H9 (cell line): Measurements from ENCODE around the gene GRID1. TPM values are rescaled to one million over a fixed set of nuclear protein-coding genes. Genes with fewer than 3 reads are reported as not detected.

Source experiments
- DNase-seq: peaks from one replicate; pipeline ENCODE4 v3.0.0-alpha.2; 2017
- H2AFZ ChIP-seq: one replicate; pipeline ENCODE4 v1.6.1; 2013; ENCODE audit warnings: mild to moderate bottlenecking, low read length, control low read depth, moderate library complexity
- H2AK5ac ChIP-seq: 2 replicates; pipeline ENCODE4 v1.6.1; 2013; ENCODE audit warnings: low read length, control low read depth, mixed read lengths; ENCODE audit not compliant: insufficient read length
- H2BK120ac ChIP-seq: one replicate; pipeline ENCODE4 v1.6.1; 2013; ENCODE audit warnings: low read depth, mild to moderate bottlenecking, low read length, control low read depth, inconsistent platforms; ENCODE audit not compliant: poor library complexity, severe bottlenecking
- H2BK12ac ChIP-seq: 2 replicates; pipeline ENCODE4 v1.6.1; 2013; ENCODE audit warnings: low read length, control low read depth, mixed read lengths, low read depth; ENCODE audit not compliant: insufficient read length
- H2BK15ac ChIP-seq: 2 replicates; pipeline ENCODE4 v1.6.1; 2013; ENCODE audit warnings: low read depth, low read length, control low read depth
- H2BK20ac ChIP-seq: one replicate; pipeline ENCODE4 v1.6.1; 2013; ENCODE audit warnings: low read depth, mild to moderate bottlenecking, low read length, control low read depth, inconsistent platforms; ENCODE audit not compliant: poor library complexity, severe bottlenecking
- H2BK5ac ChIP-seq: 2 replicates; pipeline ENCODE4 v1.6.1; 2013; ENCODE audit warnings: low read length, control low read depth, mixed read lengths; ENCODE audit not compliant: insufficient read length
- H3K14ac ChIP-seq: 2 replicates; pipeline ENCODE4 v1.6.1; 2013; ENCODE audit warnings: low read length, control low read depth; ENCODE audit not compliant: insufficient read depth
- H3K18ac ChIP-seq: 2 replicates; pipeline ENCODE4 v1.6.1; 2013; ENCODE audit warnings: low read depth, mild to moderate bottlenecking, mixed read lengths, low read length, control low read depth; ENCODE audit not compliant: insufficient read length
- H3K23ac ChIP-seq: 2 replicates; pipeline ENCODE4 v1.6.1; 2013; ENCODE audit warnings: low read length, control low read depth, mixed read lengths, low read depth; ENCODE audit not compliant: insufficient read length
- H3K23me2 ChIP-seq: 2 replicates; pipeline ENCODE4 v1.6.1; 2013; ENCODE audit warnings: low read depth, mild to moderate bottlenecking, mixed read lengths, low read length, control low read depth; ENCODE audit not compliant: insufficient read length, poor library complexity, severe bottlenecking
- H3K27ac ChIP-seq: 2 replicates; pipeline ENCODE4 v1.5.1; 2013; ENCODE audit warnings: low read length, control low read depth, mixed read lengths, low read depth; ENCODE audit not compliant: insufficient read length
- H3K27me3 ChIP-seq: 2 replicates; pipeline ENCODE4 v1.6.1; 2013; ENCODE audit warnings: low read length, control low read depth, inconsistent platforms; ENCODE audit not compliant: insufficient read depth
- H3K4ac ChIP-seq: 2 replicates; pipeline ENCODE4 v1.6.1; 2013; ENCODE audit warnings: low read depth, mild to moderate bottlenecking, control low read depth, inconsistent platforms, low read length, moderate library complexity
- H3K4me1 ChIP-seq: 2 replicates; pipeline ENCODE4 v1.6.1; 2013; ENCODE audit warnings: low read length, control low read depth, inconsistent platforms; ENCODE audit not compliant: insufficient read depth
- H3K4me2 ChIP-seq: 2 replicates; pipeline ENCODE4 v1.6.1; 2013; ENCODE audit warnings: low read length, control low read depth, mixed read lengths; ENCODE audit not compliant: insufficient read length, insufficient read depth
- H3K56ac ChIP-seq: 2 replicates; pipeline ENCODE4 v1.6.1; 2013; ENCODE audit warnings: low read depth, mild to moderate bottlenecking, mixed read lengths, low read length, control low read depth; ENCODE audit not compliant: insufficient read length
- H3K79me1 ChIP-seq: 2 replicates; pipeline ENCODE4 v1.6.1; 2013; ENCODE audit warnings: low read depth, mild to moderate bottlenecking, moderate library complexity, low read length, control low read depth, inconsistent platforms; ENCODE audit not compliant: insufficient read depth, poor library complexity, severe bottlenecking
- H3K79me2 ChIP-seq: 2 replicates; pipeline ENCODE4 v1.6.1; 2013; ENCODE audit warnings: low read length, control low read depth, inconsistent platforms; ENCODE audit not compliant: insufficient read depth
- H3K9ac ChIP-seq: 2 replicates; pipeline ENCODE4 v1.6.1; 2013; ENCODE audit warnings: low read length, control low read depth, mixed read lengths; ENCODE audit not compliant: insufficient read length; ENCODE audit errors: extremely low read depth
- H3K9me3 ChIP-seq: one replicate; pipeline ENCODE4 v1.6.1; 2013; ENCODE audit warnings: low read depth, low read length, inconsistent platforms; ENCODE audit not compliant: control insufficient read depth
- H3T11ph ChIP-seq: one replicate; pipeline ENCODE4 v1.6.1; 2013; ENCODE audit warnings: mild to moderate bottlenecking, low read length, control low read depth, inconsistent platforms
- H4K20me1 ChIP-seq: one replicate; pipeline ENCODE4 v1.6.1; 2013; ENCODE audit not compliant: control insufficient read depth, insufficient read length, insufficient read depth
- H4K5ac ChIP-seq: 2 replicates; pipeline ENCODE4 v1.6.1; 2013; ENCODE audit warnings: low read depth, mild to moderate bottlenecking, mixed read lengths, low read length, control low read depth; ENCODE audit not compliant: insufficient read length
- H4K8ac ChIP-seq: replicated peaks from 2 replicates; pipeline ENCODE4 v1.6.1; 2013; ENCODE audit warnings: low read length, control low read depth, mixed read lengths, low read depth; ENCODE audit not compliant: insufficient read length
- H4K91ac ChIP-seq: 2 replicates; pipeline ENCODE4 v1.6.1; 2013; ENCODE audit warnings: low read depth, mild to moderate bottlenecking, moderate library complexity, mixed read lengths, low read length, control low read depth; ENCODE audit not compliant: insufficient read length
- H3K27ac Mint-ChIP-seq, 3 experiments: 2 replicates in 2 of 3; 3 replicates in 1 of 3; pipeline ENCODE4 v1.8.0; 2020 to 2021; ENCODE audit warnings: mixed read lengths in 3 of 3, mild to moderate bottlenecking in 1 of 3, moderate library complexity in 1 of 3
- H3K27me3 Mint-ChIP-seq: 2 replicates; pipeline ENCODE4 v1.8.0; 2021; ENCODE audit warnings: low read depth, mild to moderate bottlenecking, moderate library complexity, mixed read lengths
- H3K36me3 Mint-ChIP-seq, 3 experiments: 2 replicates in 2 of 3; 3 replicates in 1 of 3; pipeline ENCODE4 v1.8.0; 2020 to 2021; ENCODE audit warnings: low read depth in 3 of 3, mixed read lengths in 3 of 3; ENCODE audit not compliant: insufficient read depth in 1 of 3
- H3K4me1 Mint-ChIP-seq, 2 experiments: 2 replicates each; pipeline ENCODE4 v1.8.0; 2020; ENCODE audit warnings: mixed read lengths in 2 of 2
- H3K4me3 Mint-ChIP-seq, 2 experiments: 2 replicates in 1 of 2; 3 replicates in 1 of 2; pipeline ENCODE4 v1.8.0; 2020 to 2021; ENCODE audit warnings: mild to moderate bottlenecking in 2 of 2, mixed read lengths in 2 of 2, moderate library complexity in 1 of 2
- H3K9me3 Mint-ChIP-seq, 2 experiments: 2 replicates in 1 of 2; 3 replicates in 1 of 2; pipeline ENCODE4 v1.8.0; 2020; ENCODE audit warnings: mild to moderate bottlenecking in 2 of 2, mixed read lengths in 2 of 2, moderate library complexity in 1 of 2
- WGBS: extraction: QIAGEN DNeasy Blood & Tissue Kit; methylation state at CpG from one replicate; pipeline ENCODE4 v1.1.7; 2013; ENCODE audit warnings: missing lambda C conversion rate, low lambda C conversion rate, mixed read lengths; ENCODE audit not compliant: insufficient read length; ENCODE audit errors: extremely low coverage; 5-methylcytosine and 5-hydroxymethylcytosine counted together
- total RNA-seq: library from RNA; stranded (reverse); gene quantifications from 2 replicates; pipeline ENCODE4 v1.2.1, GENCODE V29; 2021
- TF ChIP-seq, protein P1 (sequence below): fragments of 200-600 bp; sonication (generic); conservative IDR thresholded peaks from 3 replicates; pipeline ENCODE4 v1.8.0; 2021; ENCODE audit warnings: antibody characterized with exemption, mild to moderate bottlenecking

Gene GRID1
- total RNA-seq, 1 experiment from 2014 or later = 0.35 TPM

DNA sequence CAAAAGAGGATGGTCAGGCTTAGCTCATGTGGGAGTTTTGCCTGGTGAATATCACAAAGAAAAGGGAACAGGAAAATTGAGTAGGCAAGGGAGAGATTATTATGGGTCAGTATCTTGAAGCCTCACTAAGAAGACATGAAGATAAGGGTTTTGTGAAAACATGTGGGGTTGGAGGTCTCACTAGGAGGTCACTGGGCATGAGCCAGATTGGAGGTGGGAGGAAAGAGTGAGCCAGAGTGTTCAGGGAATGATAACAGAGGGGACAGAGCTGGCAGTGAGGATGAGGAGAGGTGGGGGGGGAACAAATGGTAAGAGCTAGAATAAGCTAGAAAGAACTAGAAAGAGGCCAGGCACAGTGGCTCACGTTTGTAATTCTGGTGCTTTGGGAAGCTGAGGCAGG is 374.3 kb downstream of the GRID1 start:
- no peak overlapping the region for H2AFZ ChIP-seq
- no peak overlapping the region for H3K4ac ChIP-seq
- H2BK5ac ChIP-seq = no peak overlapping the region
- H2AK5ac ChIP-seq = no peak overlapping the region
- no peak overlapping the region for H2BK15ac ChIP-seq
- H2BK120ac ChIP-seq = no peak overlapping the region
- no peaks in the 10 kb centered on the region for H3K27me3 ChIP-seq
- no peaks in the 10 kb centered on the region for H4K20me1 ChIP-seq
- no peak overlapping the region for H2BK20ac ChIP-seq
- H3K23me2 ChIP-seq = no peaks in the 10 kb centered on the region
- H3K36me3 Mint-ChIP-seq = peaks cover 0 to under 1% (median 0%) of the 10 kb centered on the region in 3 experiments; a peak in 1 of 7 replicates
- no peaks in the 10 kb centered on the region for H3K79me1 ChIP-seq
- H3K79me2 ChIP-seq = no peaks in the 10 kb centered on the region; the same call in 1 of the 2 replicates
- H3K4me2 ChIP-seq = no peak overlapping the region
- H4K8ac ChIP-seq = no peak overlapping the region
- no peak overlapping the region for H3T11ph ChIP-seq
- no peak overlapping the region for H2BK12ac ChIP-seq
- no CpG with 5 or more reads among the region's 1 CpG for WGBS
- no peaks in the 10 kb centered on the region for H3K9me3 ChIP-seq
- no peak overlapping the region for H3K27ac Mint-ChIP-seq
- no peak overlapping the region for H3K4me3 Mint-ChIP-seq
- no peaks in the 10 kb centered on the region for H3K4me1 Mint-ChIP-seq
- H3K56ac ChIP-seq = no peak overlapping the region
- no peak for DNase-seq
- H4K5ac ChIP-seq = no peak overlapping the region
- H4K91ac ChIP-seq = no peak overlapping the region
- H3K9me3 Mint-ChIP-seq = peaks cover 0 to under 1% of the 10 kb centered on the region in 2 experiments; a peak in 2 of 5 replicates
- no peak overlapping the region for H3K14ac ChIP-seq
- H3K27me3 Mint-ChIP-seq = peaks cover 2% of the 10 kb centered on the region
- H3K18ac ChIP-seq = no peak overlapping the region
- H3K27ac ChIP-seq = no peak overlapping the region
- H3K9ac ChIP-seq = no peak overlapping the region
- H3K4me1 ChIP-seq = no peaks in the 10 kb centered on the region
- TF ChIP-seq, protein P1, sequence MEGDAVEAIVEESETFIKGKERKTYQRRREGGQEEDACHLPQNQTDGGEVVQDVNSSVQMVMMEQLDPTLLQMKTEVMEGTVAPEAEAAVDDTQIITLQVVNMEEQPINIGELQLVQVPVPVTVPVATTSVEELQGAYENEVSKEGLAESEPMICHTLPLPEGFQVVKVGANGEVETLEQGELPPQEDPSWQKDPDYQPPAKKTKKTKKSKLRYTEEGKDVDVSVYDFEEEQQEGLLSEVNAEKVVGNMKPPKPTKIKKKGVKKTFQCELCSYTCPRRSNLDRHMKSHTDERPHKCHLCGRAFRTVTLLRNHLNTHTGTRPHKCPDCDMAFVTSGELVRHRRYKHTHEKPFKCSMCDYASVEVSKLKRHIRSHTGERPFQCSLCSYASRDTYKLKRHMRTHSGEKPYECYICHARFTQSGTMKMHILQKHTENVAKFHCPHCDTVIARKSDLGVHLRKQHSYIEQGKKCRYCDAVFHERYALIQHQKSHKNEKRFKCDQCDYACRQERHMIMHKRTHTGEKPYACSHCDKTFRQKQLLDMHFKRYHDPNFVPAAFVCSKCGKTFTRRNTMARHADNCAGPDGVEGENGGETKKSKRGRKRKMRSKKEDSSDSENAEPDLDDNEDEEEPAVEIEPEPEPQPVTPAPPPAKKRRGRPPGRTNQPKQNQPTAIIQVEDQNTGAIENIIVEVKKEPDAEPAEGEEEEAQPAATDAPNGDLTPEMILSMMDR = no peak
- no peak overlapping the region for H3K23ac ChIP-seq
